NOMO-1 treated with dmso at 0.1 percent for 144 hours (cell line): ENCODE results near the gene TMEM273.
"Not testable (repeated sequence)": the region's sequence is repeated elsewhere in the genome, so short reads cannot be mapped to it uniquely, and the experiment has no call there.

Experiments
- DNase-seq: peaks from one replicate; lab custom pipeline; 2025; ENCODE audit not compliant: unreplicated experiment; lab: John Stamatoyannopoulos, UW

The TMEM273 gene

GRCh38 chr10:49207113-49207512, 18.9 kb upstream of the TMEM273 start:
- no peak for DNase-seq

- DNase-seq = no peak
Observed at GRCh38 chr10:49205206-49205605, 17.0 kb upstream of the TMEM273 start.

GRCh38 chr10:49204119-49204518, 15.9 kb upstream of the TMEM273 start:
- DNase-seq = no peak

- DNase-seq = no peak
Observed at GRCh38 chr10:49202266-49202665, 14.1 kb upstream of the TMEM273 start.

GRCh38 chr10:49200854-49201253, 12.7 kb upstream of the TMEM273 start:
- DNase-seq = no peak

- no peak for DNase-seq
Observed at GRCh38 chr10:49197171-49197570, 9.0 kb upstream of the TMEM273 start.

GRCh38 chr10:49195864-49196263, 7.7 kb upstream of the TMEM273 start:
- not testable (repeated sequence) for DNase-seq

- no peak for DNase-seq
Observed at GRCh38 chr10:49194212-49194920, 6.2 kb upstream of the TMEM273 start.

- no peak for DNase-seq
Observed at GRCh38 chr10:49191349-49191748, 3.2 kb upstream of the TMEM273 start.

GRCh38 chr10:49189422-49189821, 1.2 kb upstream of the TMEM273 start:
- no peak for DNase-seq

- DNase-seq = no peak
Observed at GRCh38 chr10:49187044-49187484, 1.1 kb downstream of the TMEM273 start.

- DNase-seq = no peak
Observed at GRCh38 chr10:49186613-49187012, 1.6 kb downstream of the TMEM273 start.

GRCh38 chr10:49185213-49185612, 3.0 kb downstream of the TMEM273 start:
- no peak for DNase-seq

GRCh38 chr10:49184642-49185111, 3.5 kb downstream of the TMEM273 start:
- no peak for DNase-seq

GRCh38 chr10:49183596-49184542, 4.3 kb downstream of the TMEM273 start:
- peak; percentile 8 for DNase-seq

- DNase-seq = no peak
Observed at GRCh38 chr10:49182776-49183175, 5.4 kb downstream of the TMEM273 start.

- DNase-seq = no peak
Observed at GRCh38 chr10:49180444-49180860, 7.7 kb downstream of the TMEM273 start.

- no peak for DNase-seq
Observed at GRCh38 chr10:49179699-49180443, 8.3 kb downstream of the TMEM273 start.

GRCh38 chr10:49178489-49179471, 9.4 kb downstream of the TMEM273 start:
- no peak for DNase-seq
